Ishikawa (cell line): ENCODE measurements around the gene ANKMY1.

Experiments used
- CEBPB ChIP-seq: IDR thresholded peaks from 2 replicates; pipeline ENCODE4 v1.6.1; 2012
- CREB1 ChIP-seq: IDR thresholded peaks from 2 replicates; pipeline ENCODE4 v1.6.1; 2012; ENCODE audit warnings: low read depth
- EGR1 ChIP-seq: IDR thresholded peaks from 2 replicates; pipeline ENCODE4 v1.6.1; 2012
- EP300 ChIP-seq: IDR thresholded peaks from 2 replicates; pipeline ENCODE4 v1.6.1; 2012; ENCODE audit warnings: borderline replicate concordance
- FOXM1 ChIP-seq: IDR thresholded peaks from 2 replicates; pipeline ENCODE4 v1.6.1; 2012; ENCODE audit warnings: low read depth, borderline replicate concordance
- NFIC ChIP-seq: IDR thresholded peaks from 2 replicates; pipeline ENCODE4 v1.6.1; 2012
- RAD21 ChIP-seq: IDR thresholded peaks from 2 replicates; pipeline ENCODE4 v1.6.1; 2012; ENCODE audit warnings: low read depth
- TAF1 ChIP-seq: IDR thresholded peaks from 2 replicates; pipeline ENCODE4 v1.6.1; 2012; ENCODE audit warnings: low read depth, mild to moderate bottlenecking
- TCF12 ChIP-seq: IDR thresholded peaks from 2 replicates; pipeline ENCODE4 v1.6.1; 2012; ENCODE audit warnings: low read depth
- TEAD4 ChIP-seq: IDR thresholded peaks from 2 replicates; pipeline ENCODE4 v1.6.1; 2012
- USF1 ChIP-seq: IDR thresholded peaks from 2 replicates; pipeline ENCODE4 v1.6.1; 2012
- YY1 ChIP-seq: IDR thresholded peaks from 2 replicates; pipeline ENCODE4 v1.6.1; 2012; ENCODE audit warnings: low read depth
- ZBTB7A ChIP-seq: IDR thresholded peaks from 2 replicates; pipeline ENCODE4 v1.6.1; 2012; ENCODE audit warnings: low read depth
- TF ChIP-seq, protein P1 (sequence below): IDR thresholded peaks from 2 replicates; pipeline ENCODE4 v1.6.1; 2012
- TF ChIP-seq, protein P2 (sequence below): IDR thresholded peaks from 2 replicates; pipeline ENCODE4 v1.6.1; 2012; ENCODE audit warnings: low read depth, mild to moderate bottlenecking

Gene ANKMY1

GRCh38 chr2:240513549-240514287 lies 44.1 kb downstream of the ANKMY1 start:
- TF ChIP-seq RAD21 = peak; percentile 89
- TF ChIP-seq, protein P1, sequence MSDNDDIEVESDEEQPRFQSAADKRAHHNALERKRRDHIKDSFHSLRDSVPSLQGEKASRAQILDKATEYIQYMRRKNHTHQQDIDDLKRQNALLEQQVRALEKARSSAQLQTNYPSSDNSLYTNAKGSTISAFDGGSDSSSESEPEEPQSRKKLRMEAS = no peak
- TF ChIP-seq TCF12 = no peak

DNA sequence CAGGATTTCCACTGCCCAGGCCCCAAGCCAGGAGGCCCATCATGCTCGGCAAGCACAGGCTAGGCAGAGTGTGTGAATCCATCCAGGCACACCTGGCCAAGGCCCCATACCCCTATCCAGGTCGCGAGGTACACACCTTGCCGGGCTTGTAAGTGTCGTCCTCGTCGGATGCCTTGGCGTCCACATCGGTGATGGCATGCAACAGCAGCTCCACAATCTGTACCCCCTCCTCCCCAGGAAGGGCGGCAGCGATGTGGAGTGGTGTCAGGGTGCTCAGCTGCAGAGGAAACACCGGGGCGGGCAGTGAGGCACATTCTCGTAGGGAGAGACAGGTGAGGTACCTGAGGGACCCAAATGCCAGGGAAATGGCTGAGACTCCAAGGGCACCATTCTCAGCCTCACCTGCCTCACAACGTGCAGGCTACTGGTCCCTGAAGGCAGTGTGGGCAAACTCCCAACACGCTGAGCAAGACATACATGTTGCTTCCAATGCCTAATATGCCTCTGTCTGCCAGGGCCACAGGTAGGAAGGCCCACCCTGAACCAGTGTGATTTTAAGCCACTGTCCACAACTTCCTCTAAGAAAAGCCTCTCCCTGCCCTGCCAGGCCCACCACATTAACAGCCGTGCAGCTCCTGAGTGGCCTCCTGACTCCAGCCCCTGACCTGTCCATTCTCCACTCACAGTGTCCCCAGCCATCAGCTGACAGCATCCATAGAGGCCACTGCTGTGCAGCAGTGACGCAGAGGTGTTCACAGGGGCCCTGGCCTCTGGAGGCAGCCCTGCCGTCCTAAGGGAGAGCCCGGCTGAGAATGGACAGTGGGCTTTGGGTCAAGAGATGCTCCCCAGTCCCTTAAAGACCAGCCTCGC lies 44.9 kb downstream of the ANKMY1 start:
- TF ChIP-seq NFIC (no peak), RAD21 (no peak), EP300 (no peak)

DNA sequence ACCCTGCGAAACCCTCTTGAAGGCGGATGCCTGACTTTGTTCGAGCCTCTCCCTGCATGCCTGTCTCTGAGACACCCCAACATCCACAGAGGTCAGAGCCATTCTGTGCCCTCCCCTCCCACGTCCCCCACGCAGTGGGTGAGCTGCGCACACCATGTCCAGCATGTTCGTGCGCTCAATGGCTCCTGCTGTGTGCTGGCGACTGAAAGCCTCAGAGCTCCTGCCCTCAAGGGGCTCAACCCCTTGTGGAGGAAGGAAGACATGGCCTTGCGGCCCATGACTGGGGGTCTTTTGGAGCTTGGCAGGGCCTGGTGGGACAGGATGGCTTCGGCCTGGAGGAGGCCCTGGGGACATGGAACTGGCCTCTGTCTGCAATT lies 45.7 kb downstream of the ANKMY1 start:
- TF ChIP-seq TAF1 (no peak), RAD21 (no peak), ZBTB7A (no peak), CEBPB (no peak), FOXM1 (no peak), EGR1 (no peak), TEAD4 (no peak), TCF12 (no peak), USF1 (no peak), NFIC (no peak), CREB1 (no peak), YY1 (no peak), EP300 (no peak)
- TF ChIP-seq, protein P1 = no peak
- TF ChIP-seq, protein P2, sequence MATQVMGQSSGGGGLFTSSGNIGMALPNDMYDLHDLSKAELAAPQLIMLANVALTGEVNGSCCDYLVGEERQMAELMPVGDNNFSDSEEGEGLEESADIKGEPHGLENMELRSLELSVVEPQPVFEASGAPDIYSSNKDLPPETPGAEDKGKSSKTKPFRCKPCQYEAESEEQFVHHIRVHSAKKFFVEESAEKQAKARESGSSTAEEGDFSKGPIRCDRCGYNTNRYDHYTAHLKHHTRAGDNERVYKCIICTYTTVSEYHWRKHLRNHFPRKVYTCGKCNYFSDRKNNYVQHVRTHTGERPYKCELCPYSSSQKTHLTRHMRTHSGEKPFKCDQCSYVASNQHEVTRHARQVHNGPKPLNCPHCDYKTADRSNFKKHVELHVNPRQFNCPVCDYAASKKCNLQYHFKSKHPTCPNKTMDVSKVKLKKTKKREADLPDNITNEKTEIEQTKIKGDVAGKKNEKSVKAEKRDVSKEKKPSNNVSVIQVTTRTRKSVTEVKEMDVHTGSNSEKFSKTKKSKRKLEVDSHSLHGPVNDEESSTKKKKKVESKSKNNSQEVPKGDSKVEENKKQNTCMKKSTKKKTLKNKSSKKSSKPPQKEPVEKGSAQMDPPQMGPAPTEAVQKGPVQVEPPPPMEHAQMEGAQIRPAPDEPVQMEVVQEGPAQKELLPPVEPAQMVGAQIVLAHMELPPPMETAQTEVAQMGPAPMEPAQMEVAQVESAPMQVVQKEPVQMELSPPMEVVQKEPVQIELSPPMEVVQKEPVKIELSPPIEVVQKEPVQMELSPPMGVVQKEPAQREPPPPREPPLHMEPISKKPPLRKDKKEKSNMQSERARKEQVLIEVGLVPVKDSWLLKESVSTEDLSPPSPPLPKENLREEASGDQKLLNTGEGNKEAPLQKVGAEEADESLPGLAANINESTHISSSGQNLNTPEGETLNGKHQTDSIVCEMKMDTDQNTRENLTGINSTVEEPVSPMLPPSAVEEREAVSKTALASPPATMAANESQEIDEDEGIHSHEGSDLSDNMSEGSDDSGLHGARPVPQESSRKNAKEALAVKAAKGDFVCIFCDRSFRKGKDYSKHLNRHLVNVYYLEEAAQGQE = no peak

- no peak for TF ChIP-seq ZBTB7A
- TF ChIP-seq, protein P1 = no peak
- no peak for TF ChIP-seq NFIC
- TF ChIP-seq USF1 = no peak
- TF ChIP-seq RAD21 = no peak
- TF ChIP-seq, protein P2 = no peak
- TF ChIP-seq EGR1 = no peak
- no peak for TF ChIP-seq CEBPB
- no peak for TF ChIP-seq FOXM1
- TF ChIP-seq EP300 = no peak
- TF ChIP-seq TEAD4 = no peak
- no peak for TF ChIP-seq CREB1
Observed at GRCh38 chr2:240511351-240512108, 46.3 kb downstream of the ANKMY1 start.

GRCh38 chr2:240510513-240511210 lies 47.1 kb downstream of the ANKMY1 start:
- no peak for TF ChIP-seq CEBPB
- no peak for TF ChIP-seq USF1
- no peak for TF ChIP-seq NFIC
- no peak for TF ChIP-seq TEAD4
- TF ChIP-seq EGR1 = no peak
- TF ChIP-seq ZBTB7A = no peak
- no peak for TF ChIP-seq YY1
- TF ChIP-seq, protein P2 = no peak
- TF ChIP-seq CREB1 = no peak
- no peak for TF ChIP-seq TCF12
- TF ChIP-seq EP300 = no peak
- no peak for TF ChIP-seq FOXM1
- TF ChIP-seq RAD21 = no peak
- TF ChIP-seq, protein P1 = no peak
- TF ChIP-seq TAF1 = no peak
